PFSK-1 (cell line): ENCODE data around the gene ECHS1.

Experiments
- FOXP2 ChIP-seq: optimal IDR thresholded peaks from 2 replicates; pipeline ENCODE3; 2011; ENCODE audit warnings: borderline replicate concordance, control low read depth, inconsistent platforms; ENCODE audit not compliant: insufficient read depth; ENCODE audit errors: extremely low read length, extremely low read depth
- POLR2AphosphoS5 ChIP-seq: IDR thresholded peaks from 2 replicates; pipeline ENCODE4 v1.6.1; 2012; ENCODE audit warnings: low read depth, mild to moderate bottlenecking, control low read depth, low read length, moderate library complexity
- SIN3A ChIP-seq: IDR thresholded peaks from 2 replicates; pipeline ENCODE4 v1.6.1; 2012; ENCODE audit warnings: mild to moderate bottlenecking, low read length, moderate library complexity, borderline replicate concordance; ENCODE audit not compliant: insufficient read depth
- TAF1 ChIP-seq: IDR thresholded peaks from 2 replicates; pipeline ENCODE4 v1.6.1; 2012; ENCODE audit warnings: low read length, control low read depth, borderline replicate concordance; ENCODE audit not compliant: insufficient read depth
- TF ChIP-seq, protein P1 (sequence below), 2 experiments: IDR thresholded peaks; 2 replicates each; pipeline versions ENCODE4 v1.6.1 to v1.8.0; 2011 to 2012; ENCODE audit warnings: low read depth in 2 of 2, low read length in 2 of 2, control low read depth in 1 of 2, inconsistent platforms in 1 of 2, mild to moderate bottlenecking in 1 of 2, moderate library complexity in 1 of 2; ENCODE audit not compliant: insufficient read depth in 1 of 2

The ECHS1 gene

DNA sequence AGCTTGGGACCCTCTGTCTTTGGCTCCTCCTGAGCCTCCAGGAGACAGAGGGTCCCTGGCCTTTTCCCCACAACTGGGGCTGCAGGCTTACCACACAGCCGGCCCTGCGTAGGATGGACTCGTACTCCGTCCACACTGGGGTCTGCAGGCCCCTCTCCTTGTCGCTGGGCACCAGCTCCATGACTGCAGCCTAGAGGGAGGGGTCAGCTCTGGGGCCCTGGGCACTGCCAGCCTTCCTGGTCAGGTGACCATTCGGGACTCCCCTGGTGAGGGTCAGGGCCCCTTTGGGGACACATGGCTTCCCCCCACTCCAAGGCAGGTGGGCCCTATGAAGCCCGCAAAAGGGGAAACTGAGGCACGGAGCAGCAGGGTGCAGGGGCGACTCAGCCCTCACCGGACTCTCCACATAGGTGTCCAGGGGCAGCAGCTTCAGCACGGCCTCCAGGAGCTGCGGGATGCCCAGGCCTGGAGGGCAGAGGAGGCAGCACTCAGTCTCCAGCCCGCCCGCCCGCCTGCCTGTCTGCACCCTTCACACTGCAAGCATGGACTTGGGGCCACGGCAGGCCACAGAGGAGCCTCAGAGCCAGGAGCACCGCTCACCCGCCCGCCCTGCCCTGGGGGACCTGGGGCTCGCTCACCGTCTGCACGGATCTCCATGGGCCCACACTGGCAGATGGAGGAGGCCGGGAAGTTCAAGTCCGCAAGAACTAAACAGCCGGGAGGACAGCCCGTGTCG, 16.4 kb downstream of the ECHS1 start:
- TF ChIP-seq, protein P1, sequence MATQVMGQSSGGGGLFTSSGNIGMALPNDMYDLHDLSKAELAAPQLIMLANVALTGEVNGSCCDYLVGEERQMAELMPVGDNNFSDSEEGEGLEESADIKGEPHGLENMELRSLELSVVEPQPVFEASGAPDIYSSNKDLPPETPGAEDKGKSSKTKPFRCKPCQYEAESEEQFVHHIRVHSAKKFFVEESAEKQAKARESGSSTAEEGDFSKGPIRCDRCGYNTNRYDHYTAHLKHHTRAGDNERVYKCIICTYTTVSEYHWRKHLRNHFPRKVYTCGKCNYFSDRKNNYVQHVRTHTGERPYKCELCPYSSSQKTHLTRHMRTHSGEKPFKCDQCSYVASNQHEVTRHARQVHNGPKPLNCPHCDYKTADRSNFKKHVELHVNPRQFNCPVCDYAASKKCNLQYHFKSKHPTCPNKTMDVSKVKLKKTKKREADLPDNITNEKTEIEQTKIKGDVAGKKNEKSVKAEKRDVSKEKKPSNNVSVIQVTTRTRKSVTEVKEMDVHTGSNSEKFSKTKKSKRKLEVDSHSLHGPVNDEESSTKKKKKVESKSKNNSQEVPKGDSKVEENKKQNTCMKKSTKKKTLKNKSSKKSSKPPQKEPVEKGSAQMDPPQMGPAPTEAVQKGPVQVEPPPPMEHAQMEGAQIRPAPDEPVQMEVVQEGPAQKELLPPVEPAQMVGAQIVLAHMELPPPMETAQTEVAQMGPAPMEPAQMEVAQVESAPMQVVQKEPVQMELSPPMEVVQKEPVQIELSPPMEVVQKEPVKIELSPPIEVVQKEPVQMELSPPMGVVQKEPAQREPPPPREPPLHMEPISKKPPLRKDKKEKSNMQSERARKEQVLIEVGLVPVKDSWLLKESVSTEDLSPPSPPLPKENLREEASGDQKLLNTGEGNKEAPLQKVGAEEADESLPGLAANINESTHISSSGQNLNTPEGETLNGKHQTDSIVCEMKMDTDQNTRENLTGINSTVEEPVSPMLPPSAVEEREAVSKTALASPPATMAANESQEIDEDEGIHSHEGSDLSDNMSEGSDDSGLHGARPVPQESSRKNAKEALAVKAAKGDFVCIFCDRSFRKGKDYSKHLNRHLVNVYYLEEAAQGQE (IDR thresholded peaks at IDR 0.05; ENCODE audit: insufficient read depth in 1 of 2, low read depth in 2 of 2, low read length in 2 of 2), result no peak
- no peak for TF ChIP-seq POLR2AphosphoS5
- no peak for TF ChIP-seq SIN3A
- no peak for TF ChIP-seq TAF1
- no peak for TF ChIP-seq FOXP2

DNA sequence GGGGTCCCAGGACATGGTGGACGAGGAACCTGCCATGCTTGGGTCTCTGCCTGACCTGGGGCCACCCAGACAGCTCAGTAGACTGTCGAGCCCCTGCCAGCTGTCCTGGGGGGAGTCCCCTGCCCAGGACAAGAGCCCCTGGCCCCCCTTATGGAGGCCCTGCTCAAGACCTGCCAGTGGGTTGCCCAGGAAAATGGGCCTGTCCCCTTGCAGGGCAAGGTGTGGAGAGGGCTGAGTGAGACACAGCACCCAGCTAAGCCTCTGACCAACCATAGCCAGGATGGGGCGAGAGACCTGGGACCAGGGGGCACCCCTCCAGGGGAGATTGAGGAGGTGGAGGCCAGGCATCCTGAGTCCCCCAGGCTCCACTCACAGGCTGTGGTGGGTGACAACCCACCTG, 17.2 kb downstream of the ECHS1 start:
- TF ChIP-seq POLR2AphosphoS5 (no peak), TAF1 (no peak), FOXP2 (no peak), SIN3A (no peak)
- TF ChIP-seq, protein P1 (IDR thresholded peaks at IDR 0.05; ENCODE audit: insufficient read depth in 1 of 2, low read depth in 2 of 2, low read length in 2 of 2), result no peak

DNA sequence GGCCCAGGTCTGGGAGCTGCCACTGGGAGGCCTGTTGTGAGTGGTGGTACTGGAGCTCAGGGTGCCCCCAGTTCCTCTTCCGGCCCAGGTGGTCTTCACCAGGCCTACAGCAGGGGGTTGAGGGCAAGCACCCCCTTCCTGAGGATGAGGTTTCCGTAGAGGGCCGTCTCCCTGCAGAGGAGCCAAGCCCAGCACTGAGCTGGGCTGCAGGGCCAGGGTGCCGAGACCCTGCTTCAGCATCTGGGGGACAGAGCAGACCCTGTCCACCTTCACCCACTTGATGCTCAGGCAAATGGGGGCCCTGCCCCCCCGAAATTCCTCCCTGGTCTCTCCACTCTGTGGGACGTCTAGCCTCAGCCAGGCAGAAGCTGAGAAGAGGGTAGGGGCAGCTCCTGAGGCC, 17.9 kb downstream of the ECHS1 start:
- TF ChIP-seq TAF1, result no peak
- no peak for TF ChIP-seq SIN3A
- TF ChIP-seq, protein P1 (IDR thresholded peaks at IDR 0.05; ENCODE audit: insufficient read depth in 1 of 2, low read depth in 2 of 2, low read length in 2 of 2), result no peak
- no peak for TF ChIP-seq POLR2AphosphoS5
- no peak for TF ChIP-seq FOXP2

DNA sequence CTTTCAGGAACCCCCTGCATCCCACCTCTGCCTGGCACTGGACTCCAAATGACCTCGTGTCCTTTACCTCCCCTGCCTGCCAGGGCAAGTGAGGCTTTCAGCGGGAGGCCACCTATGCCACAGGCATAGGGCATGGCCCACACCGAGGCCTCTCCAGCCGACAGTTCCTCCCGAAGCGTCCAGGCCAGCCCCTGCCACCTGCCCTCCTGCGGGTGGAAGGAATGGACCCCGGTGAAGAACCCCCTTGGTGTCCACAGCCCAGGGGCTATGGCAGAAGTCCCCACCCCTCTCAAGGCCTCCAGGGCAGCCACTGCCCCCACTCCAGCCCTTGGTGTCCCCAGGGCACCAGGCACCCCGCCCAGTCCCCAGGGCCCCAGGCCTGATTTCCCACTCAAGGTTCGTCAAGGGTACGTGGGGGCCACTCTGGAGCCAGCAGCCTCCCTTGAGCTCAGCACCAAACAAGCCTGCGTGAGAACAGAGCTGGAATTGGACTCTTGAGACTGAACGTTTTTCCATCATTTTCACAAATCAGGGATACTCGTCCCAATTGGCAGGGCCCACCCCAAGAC, 18.4 kb downstream of the ECHS1 start:
- TF ChIP-seq SIN3A (no peak), FOXP2 (no peak), TAF1 (no peak), POLR2AphosphoS5 (no peak)
- TF ChIP-seq, protein P1 (IDR thresholded peaks at IDR 0.05; ENCODE audit: insufficient read depth in 1 of 2, low read depth in 2 of 2, low read length in 2 of 2), result no peak
